Lower leg skin (tissue), 3 donors: ENCODE measurements around the gene PELI3.
"Not testable (repeated sequence)": the region's sequence is repeated elsewhere in the genome, so short reads cannot be mapped to it uniquely, and the experiment has no call there.

Experiments used
- POLR2A ChIP-seq, 2 donors: fragments of 450-650 bp; IDR thresholded peaks; one replicate each; pipeline ENCODE4 v1.6.1; 2016 to 2017; ENCODE audit warnings: antibody characterized with exemption in 2 of 2, mild to moderate bottlenecking in 1 of 2, moderate library complexity in 1 of 2
- TF ChIP-seq, protein P1 (sequence below), 3 donors: fragments of 450-650 bp; IDR thresholded peaks; one replicate each; pipeline ENCODE4 v1.5.1; 2016; ENCODE audit warnings: antibody characterized with exemption in 3 of 3, mild to moderate bottlenecking in 3 of 3, moderate library complexity in 2 of 3

GRCh38 chr11:66440101-66440939, 26.4 kb upstream of the PELI3 start:
- TF ChIP-seq, protein P1, sequence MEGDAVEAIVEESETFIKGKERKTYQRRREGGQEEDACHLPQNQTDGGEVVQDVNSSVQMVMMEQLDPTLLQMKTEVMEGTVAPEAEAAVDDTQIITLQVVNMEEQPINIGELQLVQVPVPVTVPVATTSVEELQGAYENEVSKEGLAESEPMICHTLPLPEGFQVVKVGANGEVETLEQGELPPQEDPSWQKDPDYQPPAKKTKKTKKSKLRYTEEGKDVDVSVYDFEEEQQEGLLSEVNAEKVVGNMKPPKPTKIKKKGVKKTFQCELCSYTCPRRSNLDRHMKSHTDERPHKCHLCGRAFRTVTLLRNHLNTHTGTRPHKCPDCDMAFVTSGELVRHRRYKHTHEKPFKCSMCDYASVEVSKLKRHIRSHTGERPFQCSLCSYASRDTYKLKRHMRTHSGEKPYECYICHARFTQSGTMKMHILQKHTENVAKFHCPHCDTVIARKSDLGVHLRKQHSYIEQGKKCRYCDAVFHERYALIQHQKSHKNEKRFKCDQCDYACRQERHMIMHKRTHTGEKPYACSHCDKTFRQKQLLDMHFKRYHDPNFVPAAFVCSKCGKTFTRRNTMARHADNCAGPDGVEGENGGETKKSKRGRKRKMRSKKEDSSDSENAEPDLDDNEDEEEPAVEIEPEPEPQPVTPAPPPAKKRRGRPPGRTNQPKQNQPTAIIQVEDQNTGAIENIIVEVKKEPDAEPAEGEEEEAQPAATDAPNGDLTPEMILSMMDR (IDR thresholded peaks at IDR 0.05), result not testable (repeated sequence)
- TF ChIP-seq POLR2A (IDR thresholded peaks at IDR 0.05), result not testable (repeated sequence)
